Psoas muscle (tissue), 8 donors: ENCODE measurements around the gene PMM2. TPM values are rescaled to one million over a fixed set of nuclear protein-coding genes. Genes with fewer than 3 reads are reported as not detected.

Source experiments
- ATAC-seq, 4 donors: fragments of 200-7000 bp; cut with Tn5 transposase; one replicate each; pipeline ENCODE4 v1.9.1; 2020; ENCODE audit warnings: moderate library complexity in 3 of 4, mild to moderate bottlenecking in 2 of 4
- DNase-seq, 2 donors: peaks; one replicate each; pipeline ENCODE4 v3.0.0-alpha.2; 2020
- H3K27ac ChIP-seq: fragments of 200-600 bp; one replicate; pipeline ENCODE4 v1.8.0; 2022
- H3K27me3 ChIP-seq, 3 donors: fragments of 200-600 bp in 1 of 3; one replicate each; pipeline versions ENCODE4 v1.6.1 to v1.8.0; 2013 to 2022; ENCODE audit warnings: low read length in 2 of 3, mild to moderate bottlenecking in 2 of 3, moderate library complexity in 1 of 3; ENCODE audit not compliant: insufficient read depth in 3 of 3
- H3K36me3 ChIP-seq, 2 donors: fragments of 200-600 bp in 1 of 2; one replicate each; pipeline versions ENCODE4 v1.6.1 to v1.8.0; 2013 to 2022; ENCODE audit warnings: low read depth in 1 of 2, mild to moderate bottlenecking in 1 of 2, moderate library complexity in 1 of 2; ENCODE audit not compliant: insufficient read depth in 1 of 2
- H3K4me1 ChIP-seq: fragments of 200-600 bp; one replicate; pipeline ENCODE4 v1.8.0; 2022
- H3K4me3 ChIP-seq: fragments of 200-600 bp; one replicate; pipeline ENCODE4 v1.8.0; 2022; ENCODE audit warnings: mild to moderate bottlenecking
- H3K9me3 ChIP-seq: fragments of 200-600 bp; one replicate; pipeline ENCODE4 v1.8.0; 2022
- WGBS, 3 donors: extraction: QIAGEN DNeasy Blood & Tissue Kit; methylation state at CpG; one replicate each; pipeline versions ENCODE4 v1.1.6 to v1.1.7; 2013; 5-methylcytosine and 5-hydroxymethylcytosine counted together
- intact Hi-C, 2 donors: fragments of 100-400 bp; cut with DNase I; formaldehyde crosslinking; loops; one replicate each; pipeline versions ENCODE4 v1.11.0 to v1.14.2; 2022
- polyA plus RNA-seq, 3 donors: library from polyadenylated mRNA; stranded (reverse); fragments of 200-250 nt; gene quantifications; one replicate each; pipeline ENCODE4 v1.2.3, GENCODE V29; 2013
- total RNA-seq, 4 donors: library from RNA; stranded (reverse); fragmentation: NEBNext Ultra II Directional in 2 of 4; extraction: Animal tissue kit (Norgen Biotek cat#: 25700) in 2 of 4; gene quantifications; one replicate each; pipeline versions ENCODE4 v1.2.1 to v1.2.4, GENCODE V29; 2021 to 2023
- TF ChIP-seq, protein P1 (sequence below): fragments of 200-600 bp; IDR thresholded peaks from one replicate; pipeline ENCODE4 v1.8.0; 2022; ENCODE audit warnings: antibody characterized with exemption
- donor health status: healthy with polysubstance abuse.
- donor health status: DM: no; HTN: no; CAD: no; lungs with moderate emphysema.
- donor health status: Bipolar disorder and iron deficiency.
- donor health status: healthy.
- donor health status: DM: yes; HTN: yes; CAD: no.
- donor health status: DM: no; HTN: no; CAD: no.
- donor health status: DM: no; HTN: no; CAD: no.
- donor health status: DM: yes; HTN: yes; CAD: no.

The PMM2 gene
- total and polyA plus RNA-seq, 7 donors, result 8.5 to 32.3 (median 19.7) TPM

DNA sequence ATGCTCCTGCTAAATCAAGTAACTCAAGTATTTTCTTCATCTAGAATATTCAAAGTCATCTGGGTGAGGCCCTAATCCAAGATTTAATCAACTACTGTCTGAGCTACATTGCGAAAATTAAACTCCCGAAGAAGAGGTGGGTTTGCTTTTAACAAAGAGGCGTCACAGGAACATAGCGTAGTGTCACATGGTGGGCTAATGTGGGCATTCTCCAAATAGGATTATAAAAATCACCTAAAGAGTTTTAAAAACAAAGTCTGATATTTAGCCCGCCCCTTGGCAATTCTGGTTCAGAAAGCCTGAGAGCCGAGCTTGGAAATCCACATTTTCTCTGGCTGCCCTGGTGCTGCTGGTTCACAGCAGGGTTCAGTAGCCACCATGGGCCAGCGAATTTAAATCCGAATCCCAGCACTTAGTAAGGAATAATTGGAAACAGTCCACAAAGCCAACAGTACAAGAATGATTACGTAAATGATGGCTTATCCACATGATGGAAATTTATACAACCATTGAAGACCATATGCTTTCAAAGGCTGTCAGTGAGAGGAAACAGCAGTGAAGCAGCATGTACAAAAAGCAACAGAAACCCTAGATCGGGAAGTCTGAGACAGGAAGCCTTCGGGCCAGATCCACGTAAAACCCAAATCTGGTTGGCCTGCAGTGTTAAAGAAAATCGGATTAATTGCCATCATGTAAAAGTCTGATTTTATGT lies 8.8 kb downstream of the PMM2 start:
- Histone ChIP-seq H3K9me3 (no peaks in the 10 kb centered on the region), H3K36me3 (peaks cover 22 to 100% of the 10 kb centered on the region in 2 donors), H3K27me3 (no peaks in the 10 kb centered on the region), H3K4me1 (no peaks in the 10 kb centered on the region), H3K4me3 (no peak overlapping the region), H3K27ac (no peak overlapping the region)
- ATAC-seq, result no peak
- intact Hi-C loops, result no loop called here
- 82 to 89% (median 87%) methylated on average over 13 of the region's 13 CpGs for WGBS, 3 donors
- TF ChIP-seq, protein P1, sequence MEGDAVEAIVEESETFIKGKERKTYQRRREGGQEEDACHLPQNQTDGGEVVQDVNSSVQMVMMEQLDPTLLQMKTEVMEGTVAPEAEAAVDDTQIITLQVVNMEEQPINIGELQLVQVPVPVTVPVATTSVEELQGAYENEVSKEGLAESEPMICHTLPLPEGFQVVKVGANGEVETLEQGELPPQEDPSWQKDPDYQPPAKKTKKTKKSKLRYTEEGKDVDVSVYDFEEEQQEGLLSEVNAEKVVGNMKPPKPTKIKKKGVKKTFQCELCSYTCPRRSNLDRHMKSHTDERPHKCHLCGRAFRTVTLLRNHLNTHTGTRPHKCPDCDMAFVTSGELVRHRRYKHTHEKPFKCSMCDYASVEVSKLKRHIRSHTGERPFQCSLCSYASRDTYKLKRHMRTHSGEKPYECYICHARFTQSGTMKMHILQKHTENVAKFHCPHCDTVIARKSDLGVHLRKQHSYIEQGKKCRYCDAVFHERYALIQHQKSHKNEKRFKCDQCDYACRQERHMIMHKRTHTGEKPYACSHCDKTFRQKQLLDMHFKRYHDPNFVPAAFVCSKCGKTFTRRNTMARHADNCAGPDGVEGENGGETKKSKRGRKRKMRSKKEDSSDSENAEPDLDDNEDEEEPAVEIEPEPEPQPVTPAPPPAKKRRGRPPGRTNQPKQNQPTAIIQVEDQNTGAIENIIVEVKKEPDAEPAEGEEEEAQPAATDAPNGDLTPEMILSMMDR, result no peak
- DNase-seq, result no peak

DNA sequence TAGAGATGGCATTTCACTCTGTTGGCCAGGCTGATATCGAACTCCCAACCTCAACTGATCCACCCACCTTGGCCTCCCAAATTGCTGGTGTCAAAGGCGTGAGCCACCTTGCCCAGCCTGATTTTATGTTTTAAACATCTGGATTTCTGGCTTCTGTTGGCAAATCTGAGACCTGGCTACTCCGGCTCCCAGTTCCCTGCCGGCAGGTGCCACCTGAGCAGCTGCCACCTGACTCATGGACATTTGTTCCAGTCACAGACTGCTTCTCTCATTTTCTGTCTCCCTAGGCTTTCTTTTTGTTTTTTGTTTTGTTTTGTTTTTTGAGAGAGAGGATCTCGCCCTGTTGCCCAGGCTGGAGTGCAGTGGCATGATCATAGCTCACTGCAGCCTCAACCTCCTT lies 9.6 kb downstream of the PMM2 start:
- intact Hi-C loops, result no loop called here
- no peak overlapping the region for H3K4me3 ChIP-seq
- no peaks in the 10 kb centered on the region for H3K4me1 ChIP-seq
- H3K9me3 ChIP-seq, result no peaks in the 10 kb centered on the region
- H3K36me3 ChIP-seq, result peaks cover 25 to 100% of the 10 kb centered on the region in 2 donors
- DNase-seq (no peak), ATAC-seq (no peak)
- no peak overlapping the region for H3K27ac ChIP-seq
- WGBS, 3 donors, result 91 to 98% (median 97%) methylated on average over 5 of the region's 5 CpGs
- TF ChIP-seq, protein P1, result no peak
- no peaks in the 10 kb centered on the region for H3K27me3 ChIP-seq

- TF ChIP-seq, protein P1, result no peak
- Histone ChIP-seq H3K27me3 (no peaks in the 10 kb centered on the region), H3K4me3 (no peak overlapping the region), H3K36me3 (peaks cover 28 to 100% of the 10 kb centered on the region in 2 donors), H3K4me1 (no peaks in the 10 kb centered on the region), H3K27ac (no peak overlapping the region), H3K9me3 (no peaks in the 10 kb centered on the region)
- ATAC-seq, result no peak
- DNase-seq, result no peak
- WGBS, 3 donors, result 97 to 99% (median 97%) methylated on average over 3 of the region's 3 CpGs
- intact Hi-C loops, result no loop called here
Observed at GRCh38 chr16:8808009-8808408, 10.4 kb downstream of the PMM2 start.

- intact Hi-C loops, result no loop called here
- no peak for ATAC-seq
Observed at GRCh38 chr16:8808613-8809353, 11.1 kb downstream of the PMM2 start.

More at GRCh38 chr16:8808613-8809353, 11.1 kb downstream of the PMM2 start:
- 65 to 77% (median 67%) methylated on average over 11 of the region's 11 CpGs for WGBS, 3 donors
- H3K27ac ChIP-seq, result no peak overlapping the region
- no peaks in the 10 kb centered on the region for H3K9me3 ChIP-seq
- TF ChIP-seq, protein P1, result no peak
- no peaks in the 10 kb centered on the region for H3K27me3 ChIP-seq
- H3K36me3 ChIP-seq, result peaks cover 27 to 100% of the 10 kb centered on the region in 2 donors
- H3K4me1 ChIP-seq, result no peaks in the 10 kb centered on the region
- DNase-seq, result peak in 1 of 2 donors; percentile 75
- H3K4me3 ChIP-seq, result no peak overlapping the region
